IMR-90 (cell line): Measurements from ENCODE around the gene ABHD12. TPM values are rescaled to one million over a fixed set of nuclear protein-coding genes. Genes with fewer than 3 reads are reported as not detected.

Experiments used
- ATAC-seq: fragments of 200-7000 bp; cut with Tn5 transposase; 2 replicates; pipeline ENCODE4 v1.9.1; 2020; ENCODE audit warnings: low read depth, mild to moderate bottlenecking, moderate library complexity
- BruUV-seq: library from RNA; stranded (reverse); fragments of 400-500 nt; replicated peaks from 2 replicates; lab custom pipeline; 2021; lab: Mats Ljungman, UMichigan
- CTCF ChIA-PET: fragments of 300-600 bp; formaldehyde crosslinking; extraction: SDS; loops from one replicate; lab custom pipeline; 2021; ENCODE audit warnings: antibody characterized with exemption; lab: Yijun Ruan, JAX
- POLR2A ChIA-PET: fragments of 300-600 bp; sonication (Branson Sonifier 250); formaldehyde crosslinking; loops from one replicate; lab custom pipeline; 2022; ENCODE audit warnings: antibody characterized with exemption; ENCODE audit not compliant: unreplicated experiment; lab: Charles Lee
- DNase-seq: peaks from one replicate; pipeline ENCODE4 v3.0.0; 2013
- H2AFZ ChIP-seq: replicated peaks from 2 replicates; pipeline ENCODE3; 2013; ENCODE audit warnings: low read length, mild to moderate bottlenecking; ENCODE audit not compliant: poor library complexity
- H2AK5ac ChIP-seq: 2 replicates; pipeline ENCODE4 v1.6.1; 2013; ENCODE audit warnings: low read depth, low read length, inconsistent platforms
- H2AK9ac ChIP-seq: replicated peaks from 2 replicates; pipeline ENCODE3; 2013; ENCODE audit warnings: mild to moderate bottlenecking, low read depth, low read length, moderate library complexity; ENCODE audit not compliant: poor library complexity
- H2BK120ac ChIP-seq: 2 replicates; pipeline ENCODE4 v1.6.1; 2013; ENCODE audit warnings: low read depth, low read length, inconsistent platforms
- H2BK15ac ChIP-seq: 3 replicates; pipeline ENCODE4 v1.6.1; 2013; ENCODE audit warnings: low read depth, low read length, inconsistent platforms
- H2BK20ac ChIP-seq: 2 replicates; pipeline ENCODE4 v1.6.1; 2013; ENCODE audit warnings: low read depth, mild to moderate bottlenecking, inconsistent platforms, low read length, moderate library complexity
- H2BK5ac ChIP-seq: 2 replicates; pipeline ENCODE4 v1.6.1; 2013; ENCODE audit warnings: mild to moderate bottlenecking, low read depth, low read length, inconsistent platforms; ENCODE audit not compliant: poor library complexity, severe bottlenecking
- H3K14ac ChIP-seq: replicated peaks from 2 replicates; pipeline ENCODE4 v1.6.1; 2013; ENCODE audit warnings: low read depth, low read length, inconsistent platforms
- H3K18ac ChIP-seq: 2 replicates; pipeline ENCODE4 v1.6.1; 2013; ENCODE audit warnings: low read depth, low read length, control low read depth
- H3K23ac ChIP-seq: 2 replicates; pipeline ENCODE4 v1.6.1; 2013; ENCODE audit warnings: low read depth, low read length, inconsistent platforms
- H3K27ac ChIP-seq: 2 replicates; pipeline ENCODE4 v1.5.1; 2013; ENCODE audit warnings: mild to moderate bottlenecking, control low read depth, low read length; ENCODE audit not compliant: insufficient read depth
- H3K27me3 ChIP-seq: 2 replicates; pipeline ENCODE4 v1.6.1; 2013; ENCODE audit warnings: low read length; ENCODE audit not compliant: control insufficient read depth, insufficient read depth
- H3K36me3 ChIP-seq: 2 replicates; pipeline ENCODE4 v1.6.1; 2013; ENCODE audit warnings: low read length, mixed read lengths; ENCODE audit not compliant: control insufficient read depth, insufficient read depth
- H3K4ac ChIP-seq: 2 replicates; pipeline ENCODE4 v1.6.1; 2013; ENCODE audit warnings: low read depth, low read length, inconsistent platforms
- H3K4me1 ChIP-seq: 2 replicates; pipeline ENCODE4 v1.6.1; 2013; ENCODE audit warnings: low read length, mixed read lengths; ENCODE audit not compliant: control insufficient read depth, insufficient read depth
- H3K4me2 ChIP-seq: 2 replicates; pipeline ENCODE4 v1.6.1; 2013; ENCODE audit warnings: low read depth, mild to moderate bottlenecking, control low read depth, low read length, moderate library complexity
- H3K4me3 ChIP-seq: 2 replicates; pipeline ENCODE4 v1.5.1; 2013; ENCODE audit warnings: low read depth, mild to moderate bottlenecking, control low read depth, low read length, moderate library complexity; ENCODE audit not compliant: insufficient read depth
- H3K56ac ChIP-seq: 2 replicates; pipeline ENCODE4 v1.6.1; 2013; ENCODE audit warnings: low read length, inconsistent platforms; ENCODE audit not compliant: insufficient read depth; ENCODE audit errors: extremely low read depth
- H3K79me1 ChIP-seq, 2 experiments: 2 replicates each; pipeline ENCODE4 v1.6.1; 2013; ENCODE audit warnings: low read length in 2 of 2, inconsistent platforms in 1 of 2, low read depth in 1 of 2
- H3K9ac ChIP-seq: 2 replicates; pipeline ENCODE4 v1.6.1; 2013; ENCODE audit warnings: low read depth, low read length, control low read depth
- H3K9me1 ChIP-seq: 2 replicates; pipeline ENCODE4 v1.6.1; 2013; ENCODE audit warnings: low read length, inconsistent platforms; ENCODE audit not compliant: insufficient read depth
- H3K9me3 ChIP-seq: 2 replicates; pipeline ENCODE4 v1.6.1; 2013; ENCODE audit warnings: low read length; ENCODE audit not compliant: control insufficient read depth, insufficient read depth
- H4K20me1 ChIP-seq: 2 replicates; pipeline ENCODE4 v1.6.1; 2013; ENCODE audit warnings: low read length, inconsistent platforms; ENCODE audit not compliant: insufficient read depth
- H4K5ac ChIP-seq: 2 replicates; pipeline ENCODE4 v1.6.1; 2013; ENCODE audit warnings: mild to moderate bottlenecking, low read depth, low read length, control low read depth
- H4K8ac ChIP-seq, 2 experiments: 2 replicates each; pipeline ENCODE4 v1.6.1; 2013; ENCODE audit warnings: low read depth in 2 of 2, low read length in 2 of 2, control low read depth in 1 of 2, inconsistent platforms in 1 of 2
- H4K91ac ChIP-seq: 2 replicates; pipeline ENCODE4 v1.6.1; 2013; ENCODE audit warnings: low read depth, low read length, inconsistent platforms; ENCODE audit not compliant: insufficient read depth
- BHLHE40 ChIP-seq: fragments of 150-350 bp; IDR thresholded peaks from 2 replicates; pipeline ENCODE4 v1.6.1; 2016; ENCODE audit warnings: mild to moderate bottlenecking, low read depth, low read length
- CEBPB ChIP-seq: IDR thresholded peaks from 2 replicates; pipeline ENCODE4 v1.6.1; 2012; ENCODE audit warnings: low read depth, low read length, improper control_type of control experiment
- CHD1 ChIP-seq: IDR thresholded peaks from 2 replicates; pipeline ENCODE4 v1.6.1; 2012; ENCODE audit warnings: low read depth, low read length, improper control_type of control experiment
- FOS ChIP-seq: fragments of 150-350 bp; IDR thresholded peaks from 2 replicates; pipeline ENCODE4 v1.6.1; 2016; ENCODE audit warnings: low read depth, low read length
- MAFK ChIP-seq: IDR thresholded peaks from 2 replicates; pipeline ENCODE4 v1.6.1; 2012; ENCODE audit warnings: low read depth, low read length, improper control_type of control experiment
- MAZ ChIP-seq: IDR thresholded peaks from 2 replicates; pipeline ENCODE4 v1.6.1; 2012; ENCODE audit warnings: low read depth, mild to moderate bottlenecking, low read length, improper control_type of control experiment, moderate library complexity, borderline replicate concordance
- MXI1 ChIP-seq: IDR thresholded peaks from 2 replicates; pipeline ENCODE4 v1.6.1; 2012; ENCODE audit warnings: low read depth, mild to moderate bottlenecking, low read length, moderate library complexity, borderline replicate concordance
- NFE2L2 ChIP-seq: fragments of 150-350 bp; IDR thresholded peaks from 2 replicates; pipeline ENCODE4 v1.6.1; 2016; ENCODE audit warnings: low read depth, mild to moderate bottlenecking, low read length
- POLR2A ChIP-seq: IDR thresholded peaks from 2 replicates; pipeline ENCODE4 v1.6.1; 2012; ENCODE audit warnings: mild to moderate bottlenecking, low read depth, low read length
- RAD21 ChIP-seq: IDR thresholded peaks from 2 replicates; pipeline ENCODE4 v1.6.1; 2012; ENCODE audit warnings: low read length, improper control_type of control experiment
- RCOR1 ChIP-seq: IDR thresholded peaks from 2 replicates; pipeline ENCODE4 v1.6.1; 2012; ENCODE audit warnings: mild to moderate bottlenecking, low read length, improper control_type of control experiment; ENCODE audit not compliant: insufficient replicate concordance
- RFX5 ChIP-seq: IDR thresholded peaks from 2 replicates; pipeline ENCODE4 v1.8.0; 2012; ENCODE audit warnings: low read depth, mild to moderate bottlenecking, low read length, moderate library complexity
- SMC3 ChIP-seq: fragments of 150-350 bp; IDR thresholded peaks from 2 replicates; pipeline ENCODE4 v1.6.1; 2016; ENCODE audit warnings: low read depth, mild to moderate bottlenecking, antibody characterized with exemption, low read length, moderate library complexity
- WGBS, 2 experiments: methylation state at CpG; one replicate each; pipeline versions ENCODE4 v1.1.5 to v1.1.7; 2013; ENCODE audit warnings: missing lambda C conversion rate in 2 of 2; ENCODE audit not compliant: insufficient read length in 1 of 2; ENCODE audit errors: extremely low coverage in 2 of 2; 5-methylcytosine and 5-hydroxymethylcytosine counted together
- dilution Hi-C: fragments of 300-500 bp; cut with HindIII; formaldehyde crosslinking; loops from one replicate; pipeline ENCODE4 v1.14.3; 2018; ENCODE audit warnings: low sequenced_read_pairs; ENCODE audit not compliant: unreplicated experiment
- in situ Hi-C: fragments of 300-500 bp; cut with MboI; formaldehyde crosslinking; loops from 3 replicates; pipeline ENCODE4 v1.14.3; 2019; ENCODE audit warnings: low sequenced_read_pairs, inconsistent platforms, mixed read lengths
- intact Hi-C: fragments of 100-400 bp; cut with micrococcal nuclease; formaldehyde crosslinking; loops from 2 replicates; pipeline ENCODE4 v1.10.0; 2022
- polyA plus RNA-seq, 3 experiments: library from polyadenylated mRNA; depleted of rRNA; stranded (reverse); fragments of >200 nt; gene quantifications; 2 replicates each; pipeline ENCODE4 v1.2.3, GENCODE V29; 2012; ENCODE audit warnings: low replicate concordance in 1 of 3
- total RNA-seq: library from RNA; depleted of rRNA; stranded (reverse); fragments of >200 nt; gene quantifications from 2 replicates; pipeline ENCODE4 v1.2.3, GENCODE V29; 2012
- TF ChIP-seq, protein P1 (sequence below): conservative IDR thresholded peaks from 2 replicates; pipeline ENCODE4 v1.5.1; 2012; ENCODE audit warnings: mild to moderate bottlenecking, low read depth, low read length, improper control_type of control experiment
- TF ChIP-seq, protein P2 (sequence below): fragments of 150-350 bp; IDR thresholded peaks from 2 replicates; pipeline ENCODE4 v1.6.1; 2017; ENCODE audit warnings: mild to moderate bottlenecking, antibody characterized with exemption, low read length, low read depth
- TF ChIP-seq, protein P3 (sequence below): fragments of 150-350 bp; IDR thresholded peaks from 2 replicates; pipeline ENCODE4 v1.6.1; 2016; ENCODE audit warnings: low read depth, mild to moderate bottlenecking, low read length, moderate library complexity, borderline replicate concordance

The ABHD12 gene
- total and polyA plus RNA-seq, 2 of the 4 experiments (the other 2 are of a cell fraction): 80.7 to 108 TPM

DNA sequence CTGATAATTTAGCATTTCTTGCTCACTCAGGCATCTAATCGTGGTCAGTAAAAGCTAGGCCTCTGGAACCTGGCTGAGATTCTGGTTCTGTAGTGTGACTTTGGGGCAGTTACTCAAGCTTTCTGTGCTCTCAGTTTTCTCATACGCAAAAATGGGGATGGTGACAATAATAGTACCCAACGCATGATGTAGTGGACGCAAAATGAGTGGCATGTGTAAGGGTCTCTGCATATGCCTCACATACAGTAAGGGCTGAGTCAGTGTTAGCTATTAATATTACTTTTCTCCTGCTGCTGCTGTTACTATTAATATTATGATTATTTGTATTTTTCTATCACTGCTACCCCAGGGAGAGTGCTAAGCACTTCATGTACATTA, 17.5 kb upstream of the ABHD12 start:
- peak overlapping the region; percentile 79; the same call in 1 of the 2 replicates for H3K4ac ChIP-seq
- 0% methylated on average over 1 of the region's 4 CpGs; no CpG with 5 or more reads in 1 of the 2 experiments for WGBS, 2 experiments
- no peak overlapping the region for H2BK15ac ChIP-seq
- H3K36me3 ChIP-seq: no peaks in the 10 kb centered on the region; the same call in 1 of the 2 replicates
- ATAC-seq: no peak
- peak overlapping the region; percentile 50; the same call in 1 of the 2 replicates for H2AK5ac ChIP-seq
- peaks cover 1% of the 10 kb centered on the region for H3K4me1 ChIP-seq
- H4K5ac ChIP-seq: no peak overlapping the region
- H2BK120ac ChIP-seq: no peak overlapping the region
- no peak overlapping the region; the same call in 1 of the 2 replicates for H3K27ac ChIP-seq
- peak overlapping the region; percentile 84 for H3K4me2 ChIP-seq
- ChIA-PET CTCF (interaction anchor here (1.8 kb wide), 1 partner anchor 9 kb away, joined by 15 read pairs; no protein-coding TSS in a partner anchor), POLR2A (no interaction called here)
- dilution Hi-C loops (no loop called here), in situ Hi-C loops (loop anchor here (25.0 kb wide), 1 partner anchor 1771 kb away; the partner anchor contains the start of gene CST3), intact Hi-C loops (loop anchor here (5.0 kb wide), 1 partner anchor 134 kb away; no protein-coding TSS in a partner anchor)
- peak overlapping the region; percentile 94 for H3K4me3 ChIP-seq
- DNase-seq: no peak
- no peak overlapping the region for H3K18ac ChIP-seq
- H3K79me1 ChIP-seq: peaks cover 23 to 37% of the 10 kb centered on the region in 2 experiments
- 0 out of 2 replicates have a peak, but pooled peaks cover 4% of the 10 kb centered on the region for H3K9me1 ChIP-seq
- H3K56ac ChIP-seq: peak overlapping the region; percentile 50; the same call in 1 of the 2 replicates
- TF ChIP-seq RCOR1: no peak
- no peak for TF ChIP-seq CEBPB
- TF ChIP-seq MAZ: no peak
- TF ChIP-seq, protein P1, sequence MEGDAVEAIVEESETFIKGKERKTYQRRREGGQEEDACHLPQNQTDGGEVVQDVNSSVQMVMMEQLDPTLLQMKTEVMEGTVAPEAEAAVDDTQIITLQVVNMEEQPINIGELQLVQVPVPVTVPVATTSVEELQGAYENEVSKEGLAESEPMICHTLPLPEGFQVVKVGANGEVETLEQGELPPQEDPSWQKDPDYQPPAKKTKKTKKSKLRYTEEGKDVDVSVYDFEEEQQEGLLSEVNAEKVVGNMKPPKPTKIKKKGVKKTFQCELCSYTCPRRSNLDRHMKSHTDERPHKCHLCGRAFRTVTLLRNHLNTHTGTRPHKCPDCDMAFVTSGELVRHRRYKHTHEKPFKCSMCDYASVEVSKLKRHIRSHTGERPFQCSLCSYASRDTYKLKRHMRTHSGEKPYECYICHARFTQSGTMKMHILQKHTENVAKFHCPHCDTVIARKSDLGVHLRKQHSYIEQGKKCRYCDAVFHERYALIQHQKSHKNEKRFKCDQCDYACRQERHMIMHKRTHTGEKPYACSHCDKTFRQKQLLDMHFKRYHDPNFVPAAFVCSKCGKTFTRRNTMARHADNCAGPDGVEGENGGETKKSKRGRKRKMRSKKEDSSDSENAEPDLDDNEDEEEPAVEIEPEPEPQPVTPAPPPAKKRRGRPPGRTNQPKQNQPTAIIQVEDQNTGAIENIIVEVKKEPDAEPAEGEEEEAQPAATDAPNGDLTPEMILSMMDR: no peak
- TF ChIP-seq FOS: no peak
- TF ChIP-seq, protein P2, sequence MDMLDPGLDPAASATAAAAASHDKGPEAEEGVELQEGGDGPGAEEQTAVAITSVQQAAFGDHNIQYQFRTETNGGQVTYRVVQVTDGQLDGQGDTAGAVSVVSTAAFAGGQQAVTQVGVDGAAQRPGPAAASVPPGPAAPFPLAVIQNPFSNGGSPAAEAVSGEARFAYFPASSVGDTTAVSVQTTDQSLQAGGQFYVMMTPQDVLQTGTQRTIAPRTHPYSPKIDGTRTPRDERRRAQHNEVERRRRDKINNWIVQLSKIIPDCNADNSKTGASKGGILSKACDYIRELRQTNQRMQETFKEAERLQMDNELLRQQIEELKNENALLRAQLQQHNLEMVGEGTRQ: no peak
- no peak for TF ChIP-seq MXI1
- TF ChIP-seq BHLHE40: no peak
- TF ChIP-seq RAD21: no peak
- TF ChIP-seq CHD1: no peak
- no peak for TF ChIP-seq MAFK
- TF ChIP-seq SMC3: no peak
- TF ChIP-seq, protein P3, sequence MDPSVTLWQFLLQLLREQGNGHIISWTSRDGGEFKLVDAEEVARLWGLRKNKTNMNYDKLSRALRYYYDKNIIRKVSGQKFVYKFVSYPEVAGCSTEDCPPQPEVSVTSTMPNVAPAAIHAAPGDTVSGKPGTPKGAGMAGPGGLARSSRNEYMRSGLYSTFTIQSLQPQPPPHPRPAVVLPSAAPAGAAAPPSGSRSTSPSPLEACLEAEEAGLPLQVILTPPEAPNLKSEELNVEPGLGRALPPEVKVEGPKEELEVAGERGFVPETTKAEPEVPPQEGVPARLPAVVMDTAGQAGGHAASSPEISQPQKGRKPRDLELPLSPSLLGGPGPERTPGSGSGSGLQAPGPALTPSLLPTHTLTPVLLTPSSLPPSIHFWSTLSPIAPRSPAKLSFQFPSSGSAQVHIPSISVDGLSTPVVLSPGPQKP: no peak
- no peak for TF ChIP-seq POLR2A
- no peak for TF ChIP-seq RFX5
- no peak for TF ChIP-seq NFE2L2
- H2BK5ac ChIP-seq: no peak overlapping the region
- H2AFZ ChIP-seq: peak overlapping the region; percentile 99
- H2AK9ac ChIP-seq: peak overlapping the region; percentile 6
- no peaks in the 10 kb centered on the region for H4K20me1 ChIP-seq
- no peak overlapping the region for H3K23ac ChIP-seq
- peaks cover 3% of the 10 kb centered on the region for H3K9me3 ChIP-seq
- H3K27me3 ChIP-seq: no peaks in the 10 kb centered on the region
- H3K9ac ChIP-seq: peak overlapping the region; percentile 86
- no peak overlapping the region for H2BK20ac ChIP-seq
- peak overlapping the region; percentile 55 to 59 for H4K8ac ChIP-seq
- peak overlapping the region; percentile 67; the same call in 1 of the 2 replicates for H4K91ac ChIP-seq
- no TSS peak for BruUV-seq
- peak overlapping the region; percentile 68; the same call in 1 of the 2 replicates for H3K14ac ChIP-seq
